Iris pigment epithelial cell (primary cell): ENCODE measurements around the gene HMGCL.

Experiments used
- DNase-seq: peaks from one replicate; pipeline ENCODE4 v3.0.0-alpha.2; 2011; ENCODE audit warnings: low read depth

The HMGCL gene

DNA sequence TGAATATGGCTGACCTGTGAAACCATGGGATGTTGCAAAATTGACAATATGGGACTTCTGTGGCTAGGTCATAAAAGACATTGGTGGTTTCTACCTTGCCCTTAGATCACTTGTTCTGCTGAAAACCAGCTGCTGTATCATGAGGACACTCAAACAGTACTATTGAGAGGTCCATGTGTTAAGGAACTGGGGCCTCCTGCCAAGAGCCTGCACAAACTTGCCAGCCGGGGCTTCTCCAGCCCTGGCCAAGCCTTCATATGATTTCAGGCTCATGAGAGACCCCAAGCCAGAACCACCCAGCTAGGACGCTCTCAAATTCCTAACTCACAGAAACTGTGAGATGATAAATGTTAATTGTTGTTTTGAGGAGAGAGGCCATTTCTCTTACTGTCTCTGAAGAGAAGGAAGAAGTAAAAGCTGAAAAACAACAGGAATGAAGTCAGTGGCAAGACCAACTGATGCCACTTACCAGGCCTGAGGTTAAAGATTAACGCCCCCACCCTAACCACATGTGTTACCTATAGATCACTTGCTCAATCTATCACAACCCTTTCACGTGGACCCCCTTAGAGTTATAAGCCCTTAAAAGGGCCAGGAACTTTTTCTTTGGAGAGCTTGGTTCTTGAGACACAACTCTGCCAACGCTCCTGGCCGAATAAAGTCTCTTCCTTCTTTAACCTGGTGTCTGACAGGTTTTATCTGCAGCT, 50.9 kb downstream of the HMGCL start:
- DNase-seq = no peak

DNA sequence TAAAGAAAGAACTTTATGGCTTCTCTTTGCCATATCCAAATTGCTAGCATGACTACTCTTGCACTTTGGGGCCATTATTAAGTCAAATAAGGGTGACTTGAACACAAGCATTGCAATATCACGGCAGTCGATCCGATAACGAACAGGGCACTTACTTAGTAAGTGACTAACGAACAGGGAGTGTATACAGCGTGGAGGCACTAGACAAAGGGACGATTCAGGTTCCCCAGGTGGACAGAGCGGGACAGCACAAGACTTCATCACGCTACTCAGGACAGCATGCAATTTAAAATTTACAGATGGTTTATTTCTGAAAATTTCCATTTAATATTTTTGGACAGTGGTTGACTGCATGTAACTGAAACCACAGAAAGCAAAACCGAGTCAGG, 52.4 kb downstream of the HMGCL start:
- DNase-seq = no peak

DNA sequence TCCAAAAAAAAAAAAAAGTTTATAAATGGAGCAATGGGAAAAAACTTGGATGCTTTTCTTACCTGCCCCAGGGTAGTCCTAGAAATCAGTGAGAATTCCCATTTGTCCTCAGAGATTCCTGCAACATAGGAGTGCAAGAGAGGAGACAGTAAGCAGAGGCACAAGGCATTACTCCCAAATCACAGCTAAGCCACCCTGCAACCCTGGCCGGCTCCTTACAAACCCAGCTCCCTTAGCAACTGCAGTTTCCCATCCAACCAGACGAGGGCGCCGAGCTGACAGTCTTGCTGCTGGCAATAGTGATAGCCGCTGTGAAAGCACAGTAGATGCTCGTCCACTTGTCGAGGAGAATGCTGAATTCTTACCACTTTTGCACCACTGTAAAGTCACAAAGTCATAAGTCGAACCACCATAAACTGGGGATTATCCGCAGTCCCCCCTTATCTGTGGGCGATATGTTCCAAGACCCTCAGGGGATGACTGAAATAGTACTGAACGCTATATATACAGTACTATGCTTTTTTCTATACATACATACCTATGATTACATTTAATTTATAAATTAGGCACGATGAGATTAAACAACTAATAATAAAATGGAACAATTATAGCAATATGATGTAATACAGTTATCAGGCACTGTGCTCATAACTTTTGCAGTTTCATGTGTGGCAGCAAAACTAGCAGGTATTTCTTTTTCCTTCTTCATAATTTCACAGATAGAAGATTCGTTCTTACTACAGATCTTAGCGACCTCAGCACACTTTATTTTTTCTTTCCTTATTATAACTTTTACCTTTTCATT, 53.0 kb downstream of the HMGCL start:
- DNase-seq = peak; percentile 77

DNA sequence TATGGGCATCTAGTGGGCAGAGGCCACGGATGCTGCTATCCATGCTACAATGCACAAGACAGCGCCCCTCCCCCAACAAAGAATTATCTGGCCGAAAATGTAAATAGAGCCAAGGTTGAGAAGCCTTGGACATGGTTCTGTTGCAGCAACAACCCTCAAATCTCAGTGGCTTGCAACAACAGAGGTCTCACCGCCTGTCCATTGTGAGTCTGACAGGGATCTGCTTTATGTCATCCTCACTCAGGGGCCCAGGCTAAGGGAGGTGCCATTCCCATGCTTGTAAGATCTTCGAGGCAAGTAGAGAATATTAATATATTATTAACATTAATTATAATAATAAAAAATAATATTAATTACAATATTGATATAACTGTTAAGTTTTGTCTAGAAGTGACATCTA, 56.5 kb downstream of the HMGCL start:
- DNase-seq = no peak

DNA sequence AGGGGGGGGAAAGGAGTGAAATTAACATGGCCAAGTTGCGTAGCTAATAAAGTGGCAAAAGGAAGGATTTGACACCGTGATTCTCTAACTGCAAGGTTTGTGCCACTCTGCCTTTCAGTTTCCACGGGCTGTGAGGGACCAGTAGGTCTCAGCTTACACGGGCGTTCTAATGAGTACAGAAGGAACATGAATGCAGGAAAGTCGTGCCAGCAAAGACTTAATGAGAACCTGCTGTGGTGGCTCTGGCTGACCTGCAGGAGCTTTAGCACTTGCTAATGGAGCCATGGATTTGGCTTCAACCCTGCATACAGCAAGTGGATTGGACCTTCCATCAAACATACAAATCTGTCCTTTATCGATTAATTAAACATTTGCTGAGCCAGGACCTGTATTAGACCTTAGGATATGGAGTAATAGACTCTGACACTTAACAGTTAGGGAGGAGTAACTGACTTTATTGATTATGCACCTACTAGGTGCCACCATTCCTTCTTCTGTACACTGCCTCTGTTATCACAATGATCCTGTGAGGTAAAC, 62.1 kb downstream of the HMGCL start:
- DNase-seq = no peak

DNA sequence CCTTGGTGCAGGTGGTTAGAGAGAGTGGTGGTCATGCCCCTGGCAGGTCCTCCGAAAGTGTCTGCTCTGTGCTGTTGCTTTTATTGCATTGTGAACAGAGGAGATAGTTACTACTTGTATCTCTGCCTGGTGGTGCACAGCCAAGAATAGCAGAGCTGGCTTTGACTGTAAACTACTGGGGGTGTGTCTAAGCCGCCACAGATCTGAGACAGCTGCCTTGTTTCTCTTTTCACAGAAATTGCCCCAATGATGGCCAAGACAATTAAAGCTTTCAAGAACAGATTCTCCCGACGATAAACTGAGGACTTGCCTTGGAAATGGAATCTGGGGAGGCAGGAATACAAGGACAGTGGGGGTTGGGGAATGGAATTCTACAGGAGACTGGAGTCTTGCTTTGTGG, 66.0 kb downstream of the HMGCL start:
- peak; percentile 49 for DNase-seq

GRCh38 chr1:23757812-23758211, 67.4 kb downstream of the HMGCL start:
- no peak for DNase-seq

DNA sequence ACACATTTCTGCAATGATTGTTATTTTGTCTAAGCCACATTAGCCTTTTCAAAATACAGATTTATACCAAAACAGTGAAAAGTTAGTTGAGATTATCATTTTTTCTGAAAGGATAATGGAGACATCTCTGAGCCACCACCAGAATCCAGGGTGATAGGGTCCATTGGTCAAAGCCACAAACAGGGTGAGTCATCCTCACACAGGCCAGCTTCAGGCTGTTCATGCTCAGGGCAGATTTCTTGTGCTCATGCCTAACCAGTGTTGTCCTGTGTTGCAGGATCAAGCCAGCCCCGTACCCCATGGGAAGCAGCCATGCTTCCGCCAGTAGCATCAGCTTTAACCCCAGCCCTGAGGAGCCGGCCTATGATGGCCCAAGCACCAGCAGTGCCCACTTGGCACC, 68.6 kb downstream of the HMGCL start:
- DNase-seq = peak; percentile 84

DNA sequence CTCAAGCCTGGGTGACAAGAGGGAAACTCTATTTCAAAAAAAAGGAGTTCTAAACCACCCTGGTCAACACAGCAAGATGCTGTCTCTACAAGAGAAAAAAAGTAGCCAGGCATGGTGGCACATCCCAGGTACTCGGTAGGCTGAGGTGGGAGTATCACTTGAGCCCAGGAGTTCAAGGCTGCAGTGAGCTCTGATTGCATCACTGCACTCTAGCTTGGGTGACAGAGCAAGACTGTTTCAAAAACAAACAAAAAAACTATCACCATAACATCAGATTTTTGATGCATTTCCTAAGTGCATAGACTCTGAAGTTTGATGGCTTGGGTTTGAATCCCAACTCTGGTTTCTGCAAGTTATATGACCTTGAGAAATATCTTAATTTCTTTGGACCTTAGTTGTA, 72.3 kb downstream of the HMGCL start:
- no peak for DNase-seq
